Esophagus squamous epithelium (tissue), 5 donors: ENCODE measurements around the gene C1orf141. TPM values are rescaled to one million over a fixed set of nuclear protein-coding genes. Genes with fewer than 3 reads are reported as not detected.

Experiments used
- DNase-seq: peaks from one replicate; lab custom pipeline; 2025; lab: John Stamatoyannopoulos, UW
- H3K27ac ChIP-seq, 4 donors: fragments of 200-600 bp; sonication (generic); one replicate each; pipeline ENCODE4 v1.5.1; 2016 to 2019; ENCODE audit warnings: mild to moderate bottlenecking in 1 of 4
- H3K27me3 ChIP-seq, 4 donors: fragments of 200-600 bp; sonication (generic); 1 replicate in 3 of 4; 2 replicates in 1 of 4; pipeline versions ENCODE4 v1.5.1 to v1.6.0; 2017 to 2021; ENCODE audit warnings: antibody characterized with exemption in 1 of 4
- H3K36me3 ChIP-seq, 3 donors: fragments of 200-600 bp; sonication (generic); one replicate each; pipeline ENCODE4 v1.5.1; 2016 to 2019
- H3K4me1 ChIP-seq, 3 donors: fragments of 200-600 bp; sonication (generic); one replicate each; pipeline ENCODE4 v1.5.1; 2017 to 2019
- H3K4me3 ChIP-seq, 4 donors: fragments of 200-600 bp; sonication (generic); 1 replicate in 3 of 4; 2 replicates in 1 of 4; pipeline ENCODE4 v1.5.1; 2016 to 2019; ENCODE audit warnings: mild to moderate bottlenecking in 2 of 4, moderate library complexity in 1 of 4
- H3K9me3 ChIP-seq, 3 donors: fragments of 200-600 bp; sonication (generic); one replicate each; pipeline ENCODE4 v1.5.1; 2016 to 2019
- CTCF ChIP-seq, 6 experiments: fragments of 450-650 bp in 4 of 6; fragments of 200-600 bp in 2 of 6; sonication (generic) in 2 of 6; IDR thresholded peaks; one replicate each; pipeline ENCODE4 v1.5.1; 2016 to 2019; ENCODE audit warnings: antibody characterized with exemption in 6 of 6, mild to moderate bottlenecking in 4 of 6, moderate library complexity in 4 of 6
- POLR2A ChIP-seq, 4 donors: fragments of 450-650 bp; IDR thresholded peaks; one replicate each; pipeline ENCODE4 v1.6.1; 2017; ENCODE audit warnings: antibody characterized with exemption in 4 of 4, mild to moderate bottlenecking in 4 of 4, moderate library complexity in 3 of 4
- WGBS, 2 donors: methylation state at CpG; one replicate each; pipeline ENCODE4 v1.1.5; 2018; 5-methylcytosine and 5-hydroxymethylcytosine counted together
- intact Hi-C: fragments of 100-400 bp; cut with DNase I; formaldehyde crosslinking; loops from one replicate; pipeline ENCODE4 v1.15.0; 2022
- small RNA-seq, 4 donors: library from RNA; depleted of rRNA; stranded (forward); fragments of <200 nt; gene quantifications; one replicate each; pipeline ENCODE3, GENCODE V24; 2016
- total RNA-seq, 4 donors: library from RNA; depleted of rRNA; stranded (reverse); fragments of >200 nt; gene quantifications; one replicate each; pipeline ENCODE4 v1.1.0, GENCODE V29; 2016
- donor health status: DM: yes; HTN: yes; CAD: no.

The C1orf141 gene
- total RNA-seq, 4 donors from 2014 or later = not detected

- DNase-seq = no peak
- no peak for TF ChIP-seq POLR2A (IDR thresholded peaks at IDR 0.05)
- no peak for TF ChIP-seq CTCF (IDR thresholded peaks at IDR 0.05)
- H3K4me3 ChIP-seq = no peak overlapping the region
- no peaks in the 10 kb centered on the region for H3K9me3 ChIP-seq
- H3K27me3 ChIP-seq = no peaks in the 10 kb centered on the region
- H3K36me3 ChIP-seq = peaks cover 0 to 49% (median 6%) of the 10 kb centered on the region in 3 donors
- peaks cover 0 to 35% (median 10%) of the 10 kb centered on the region in 3 donors for H3K4me1 ChIP-seq
- no peak overlapping the region for H3K27ac ChIP-seq
- WGBS, 2 donors = 49% methylated on average over 4 of the region's 4 CpGs
- intact Hi-C loops = no loop called here
Observed at GRCh38 chr1:67051196-67051595, 83.6 kb downstream of the C1orf141 start.

GRCh38 chr1:67044631-67045270, 90.0 kb downstream of the C1orf141 start:
- Histone ChIP-seq H3K9me3 (no peaks in the 10 kb centered on the region), H3K27me3 (no peaks in the 10 kb centered on the region), H3K27ac (no peak overlapping the region), H3K36me3 (peaks cover 0 to 99% (median 6%) of the 10 kb centered on the region in 3 donors), H3K4me3 (no peak overlapping the region), H3K4me1 (peaks cover 0 to 7% (median 0%) of the 10 kb centered on the region in 3 donors)
- 90% methylated on average over 4 of the region's 4 CpGs for WGBS, 2 donors
- intact Hi-C loops = no loop called here
- TF ChIP-seq CTCF (IDR thresholded peaks at IDR 0.05) (no peak), POLR2A (IDR thresholded peaks at IDR 0.05) (no peak)
- no peak for DNase-seq

GRCh38 chr1:67043366-67043765, 91.4 kb downstream of the C1orf141 start:
- H3K36me3 ChIP-seq = peaks cover 0 to 98% (median 4%) of the 10 kb centered on the region in 3 donors
- TF ChIP-seq POLR2A (IDR thresholded peaks at IDR 0.05) (no peak), CTCF (IDR thresholded peaks at IDR 0.05) (no peak)
- no peaks in the 10 kb centered on the region for H3K9me3 ChIP-seq
- WGBS, 2 donors = 60 to 70% methylated on average over 3 of the region's 3 CpGs
- no peak overlapping the region for H3K4me3 ChIP-seq
- intact Hi-C loops = no loop called here
- H3K27ac ChIP-seq = no peak overlapping the region
- no peaks in the 10 kb centered on the region for H3K27me3 ChIP-seq
- DNase-seq = no peak
- H3K4me1 ChIP-seq = peaks cover 0 to 7% (median 0%) of the 10 kb centered on the region in 3 donors

Small RNA genes within 50 kb of the gene (small RNA-seq; reads per million reads assigned to genes)
- gene RF00322 = 0 reads per million in 4 donors

Other genes starting within 250 kb of the C1orf141 start
- gene DNAI4, start 210.1 kb downstream of the C1orf141 start, total RNA-seq = 1 to 10 TPM in 1 of 4 donors, under 1 TPM in 2, not detected in 1; 0.29 to 4.8 (median 0.35) TPM
- 10 to 100 TPM; 17.6 to 34.0 (median 24.4) TPM for gene MIER1, start 210.0 kb downstream of the C1orf141 start, total RNA-seq
- 10 to 100 TPM in 2 of 4 donors, 1 to 10 TPM in 2; 5.7 to 12.5 (median 10.5) TPM for gene SLC35D1, start 80.8 kb downstream of the C1orf141 start, total RNA-seq
- under 1 TPM in 2 of 4 donors, not detected in 2; under 0.01 to 0.22 TPM for gene IL23R, start 31.5 kb upstream of the C1orf141 start, total RNA-seq
- 1 to 10 TPM; 1.3 to 7.6 (median 3.5) TPM for gene IL12RB2, start 172.9 kb upstream of the C1orf141 start, total RNA-seq